ENCODE measurements around the gene NRCAM.

The NRCAM gene

DNA sequence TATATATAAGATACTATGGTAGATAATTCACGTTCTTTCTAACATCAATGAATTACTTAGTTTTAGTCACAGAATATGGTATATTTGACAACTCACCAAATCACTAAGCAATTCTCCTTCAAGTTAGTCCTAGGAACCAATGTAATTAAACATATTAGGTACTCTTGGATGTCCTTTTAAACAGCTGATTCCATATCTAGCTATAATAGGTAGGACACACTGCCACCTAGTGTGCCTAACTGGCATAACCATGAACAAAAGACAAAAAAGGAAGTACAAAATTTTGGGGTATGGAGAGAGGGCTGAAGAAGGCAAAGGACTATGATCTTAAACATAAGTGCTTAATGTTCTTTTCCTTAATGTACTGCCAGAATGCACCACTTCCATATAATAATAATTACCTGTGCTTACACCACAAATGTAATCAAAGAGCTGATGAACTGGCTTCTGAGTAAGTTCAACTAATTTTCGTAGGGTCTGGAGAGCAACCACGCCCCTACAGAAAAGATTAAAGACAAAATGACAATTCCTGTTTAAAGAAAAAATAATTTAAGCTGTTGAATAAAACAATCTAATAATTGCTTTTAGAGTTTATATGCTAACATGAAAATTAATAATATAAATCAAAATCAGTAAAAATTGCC lies 41.0 kb upstream of the NRCAM start:
- no peak overlapping the region for H3K27ac ChIP-seq
- H3K4me1 ChIP-seq (ENCODE audit: control insufficient read depth in 1 of 2, insufficient read depth in 1 of 2, low read depth in 1 of 2, low read length in 1 of 2), result no peaks in the 10 kb centered on the region
- peaks cover 41% of the 10 kb centered on the region for H3K36me3 ChIP-seq
- no peaks in the 10 kb centered on the region for H3K9me3 ChIP-seq
- TF ChIP-seq CTCF (IDR thresholded peaks at IDR 0.05), result peak; percentile 89
- no peak overlapping the region for H3K4me3 ChIP-seq (ENCODE audit: low read depth in 1 of 2, low read length in 1 of 2)
- H3K27me3 ChIP-seq, result no peaks in the 10 kb centered on the region

GRCh38 chr7:108492742-108493141 lies 36.5 kb upstream of the NRCAM start:
- H3K27me3 ChIP-seq, result no peaks in the 10 kb centered on the region
- H3K9me3 ChIP-seq, result no peaks in the 10 kb centered on the region
- no peak for TF ChIP-seq CTCF (IDR thresholded peaks at IDR 0.05)
- no peak overlapping the region for H3K4me3 ChIP-seq (ENCODE audit: low read depth in 1 of 2, low read length in 1 of 2)
- H3K36me3 ChIP-seq, result peaks cover 51% of the 10 kb centered on the region
- no peak overlapping the region for H3K27ac ChIP-seq
- no peaks in the 10 kb centered on the region for H3K4me1 ChIP-seq (ENCODE audit: control insufficient read depth in 1 of 2, insufficient read depth in 1 of 2, low read depth in 1 of 2, low read length in 1 of 2)

DNA sequence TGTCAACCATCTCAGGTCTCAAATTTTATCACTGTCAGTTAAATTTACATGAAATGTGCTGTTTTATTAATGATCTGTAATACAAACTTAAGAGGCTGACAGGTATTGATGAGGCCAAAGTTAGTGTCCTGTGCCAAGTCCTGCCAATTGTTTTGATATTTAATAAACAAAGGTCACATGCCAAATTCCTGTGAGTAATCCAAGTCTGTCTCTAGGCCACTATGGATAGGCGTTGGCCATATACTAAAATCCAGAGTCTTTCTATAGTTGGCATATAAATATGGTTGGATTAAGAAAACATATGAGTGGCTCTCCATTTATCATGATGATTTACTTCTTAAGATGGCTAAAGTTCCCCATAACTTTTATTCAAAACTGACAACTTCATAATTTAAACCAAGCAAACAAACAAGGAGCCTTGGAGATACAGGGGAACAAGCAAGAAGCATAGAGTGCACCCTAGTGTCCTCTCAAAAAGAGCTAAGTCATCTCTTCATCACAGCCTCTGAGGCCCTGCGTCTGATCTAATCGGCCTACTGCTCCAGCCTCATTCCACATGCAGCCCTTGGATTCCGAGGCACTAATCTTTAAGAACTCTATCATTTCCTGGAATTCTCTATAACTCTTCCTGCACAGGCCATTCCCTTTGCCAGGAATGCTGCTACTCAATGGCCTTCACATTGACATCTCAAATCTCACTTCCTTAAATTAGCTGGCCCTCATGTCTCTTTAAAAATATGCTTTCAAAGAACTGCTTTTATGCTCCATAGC lies 32.7 kb upstream of the NRCAM start:
- no peak overlapping the region for H3K4me3 ChIP-seq (ENCODE audit: low read depth in 1 of 2, low read length in 1 of 2)
- H3K9me3 ChIP-seq, result no peaks in the 10 kb centered on the region
- H3K27me3 ChIP-seq, result no peaks in the 10 kb centered on the region
- TF ChIP-seq CTCF (IDR thresholded peaks at IDR 0.05), result no peak
- H3K4me1 ChIP-seq (ENCODE audit: control insufficient read depth in 1 of 2, insufficient read depth in 1 of 2, low read depth in 1 of 2, low read length in 1 of 2), result no peaks in the 10 kb centered on the region
- peaks cover 60% of the 10 kb centered on the region for H3K36me3 ChIP-seq
- H3K27ac ChIP-seq, result no peak overlapping the region

- H3K4me1 ChIP-seq (ENCODE audit: control insufficient read depth in 1 of 2, insufficient read depth in 1 of 2, low read depth in 1 of 2, low read length in 1 of 2), result no peaks in the 10 kb centered on the region
- H3K4me3 ChIP-seq (ENCODE audit: low read depth in 1 of 2, low read length in 1 of 2), result no peak overlapping the region
- H3K27ac ChIP-seq, result no peak overlapping the region
- TF ChIP-seq CTCF (IDR thresholded peaks at IDR 0.05), result no peak
- peaks cover 69% of the 10 kb centered on the region for H3K36me3 ChIP-seq
- H3K9me3 ChIP-seq, result no peaks in the 10 kb centered on the region
- H3K27me3 ChIP-seq, result no peaks in the 10 kb centered on the region
Observed at GRCh38 chr7:108487646-108488045, 31.4 kb upstream of the NRCAM start.

DNA sequence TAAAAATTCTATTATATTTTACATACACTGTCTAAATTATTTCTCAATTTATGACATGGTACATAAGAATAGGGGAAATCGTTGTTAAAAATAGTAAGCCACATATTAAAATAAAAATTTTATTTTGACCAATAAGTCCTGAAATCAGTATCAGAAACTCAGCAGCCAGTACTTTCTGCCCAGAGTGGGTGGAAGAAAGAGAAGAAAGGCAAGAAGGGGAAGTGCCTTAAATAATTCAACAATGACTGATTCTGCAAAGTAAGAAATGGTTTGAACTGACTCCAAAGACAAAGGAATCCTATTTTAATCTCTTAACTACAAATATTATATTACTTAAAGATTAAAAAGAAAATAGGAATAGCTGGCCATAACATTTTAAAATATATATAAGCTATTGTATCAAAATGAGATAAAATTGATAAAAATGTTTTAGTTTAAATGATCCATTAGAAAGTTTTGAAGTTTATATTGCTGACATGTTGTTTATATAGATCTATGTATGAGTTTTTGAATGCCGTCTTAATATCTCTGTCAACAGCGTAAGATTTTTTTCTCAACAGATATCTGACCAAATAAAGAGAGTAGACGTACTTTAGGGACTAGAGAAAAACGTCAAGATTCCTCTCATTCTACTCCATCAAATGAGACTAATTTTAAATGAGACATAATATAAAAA lies 30.2 kb upstream of the NRCAM start:
- no peaks in the 10 kb centered on the region for H3K27me3 ChIP-seq
- no peak overlapping the region for H3K4me3 ChIP-seq (ENCODE audit: low read depth in 1 of 2, low read length in 1 of 2)
- no peaks in the 10 kb centered on the region for H3K4me1 ChIP-seq (ENCODE audit: control insufficient read depth in 1 of 2, insufficient read depth in 1 of 2, low read depth in 1 of 2, low read length in 1 of 2)
- H3K9me3 ChIP-seq, result no peaks in the 10 kb centered on the region
- no peak overlapping the region for H3K27ac ChIP-seq
- H3K36me3 ChIP-seq, result peaks cover 66% of the 10 kb centered on the region
- no peak for TF ChIP-seq CTCF (IDR thresholded peaks at IDR 0.05)
